Activated gamma-delta T cell (primary cell): ENCODE measurements around the gene LTB4R.
"Not testable (repeated sequence)": the region's sequence is repeated elsewhere in the genome, so short reads cannot be mapped to it uniquely, and the experiment has no call there.

ENCODE experiments used
- DNase-seq: peaks from one replicate; lab custom pipeline; 2025; lab: John Stamatoyannopoulos, UW

The LTB4R gene

DNA sequence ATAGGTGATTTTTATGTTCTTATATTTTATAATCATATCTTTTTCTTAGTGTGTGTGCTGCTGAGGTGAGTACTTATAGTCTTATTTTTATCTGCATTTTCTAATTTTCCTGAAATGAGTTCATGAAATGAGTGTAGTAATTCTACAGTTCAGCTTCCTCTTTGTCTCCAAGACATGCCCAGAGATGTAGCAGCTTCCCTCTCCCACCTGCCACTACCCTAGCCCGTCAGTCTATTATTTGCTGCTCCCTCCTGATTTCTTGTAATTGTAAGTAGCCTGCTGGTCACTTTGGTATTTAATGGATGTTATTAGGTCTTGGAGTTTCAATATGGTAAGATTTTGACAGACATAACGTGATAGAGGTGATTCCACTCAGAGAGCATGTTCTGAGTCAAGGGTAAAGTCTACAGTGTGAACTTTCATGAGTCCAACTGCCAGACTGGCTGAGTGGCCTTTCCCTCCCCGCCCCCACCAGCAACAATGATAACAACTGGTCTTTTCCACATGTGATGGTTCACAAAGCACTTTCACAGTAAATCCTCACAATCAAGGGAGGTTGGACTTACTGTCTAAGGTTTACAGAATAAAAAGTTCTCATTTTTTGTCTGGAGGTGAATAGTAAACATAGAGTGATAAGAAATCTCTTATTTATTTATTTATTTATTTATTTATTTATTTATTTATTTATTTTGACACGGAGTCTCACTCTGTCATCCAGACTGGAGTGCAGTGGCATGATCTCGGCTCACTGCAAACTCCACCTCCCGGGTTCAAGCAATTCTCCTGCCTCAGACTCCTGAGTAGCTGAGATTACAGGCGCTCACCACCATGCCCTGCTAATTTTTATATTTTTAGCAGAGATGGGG lies 32.7 kb downstream of the LTB4R start:
- DNase-seq: no peak

DNA sequence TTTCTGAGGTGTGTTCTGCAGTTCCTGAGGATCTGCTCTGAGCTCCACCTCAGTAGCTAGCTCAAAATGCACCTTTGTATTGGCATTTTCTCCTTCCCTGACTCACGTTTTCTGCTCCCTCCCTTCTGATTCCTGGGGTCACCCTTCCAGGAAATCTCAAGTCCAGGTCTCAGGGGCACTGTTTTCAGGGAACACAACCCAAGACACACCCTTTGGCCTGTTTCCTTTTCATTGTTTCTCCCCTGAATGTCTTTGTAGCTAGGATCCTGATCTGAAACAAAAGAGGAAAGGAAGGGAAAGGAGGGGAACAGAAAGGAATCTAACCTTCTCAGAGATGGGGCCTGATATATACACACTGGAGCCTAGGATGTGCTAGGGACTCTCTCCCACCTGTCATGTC lies 35.8 kb downstream of the LTB4R start:
- DNase-seq: no peak

DNA sequence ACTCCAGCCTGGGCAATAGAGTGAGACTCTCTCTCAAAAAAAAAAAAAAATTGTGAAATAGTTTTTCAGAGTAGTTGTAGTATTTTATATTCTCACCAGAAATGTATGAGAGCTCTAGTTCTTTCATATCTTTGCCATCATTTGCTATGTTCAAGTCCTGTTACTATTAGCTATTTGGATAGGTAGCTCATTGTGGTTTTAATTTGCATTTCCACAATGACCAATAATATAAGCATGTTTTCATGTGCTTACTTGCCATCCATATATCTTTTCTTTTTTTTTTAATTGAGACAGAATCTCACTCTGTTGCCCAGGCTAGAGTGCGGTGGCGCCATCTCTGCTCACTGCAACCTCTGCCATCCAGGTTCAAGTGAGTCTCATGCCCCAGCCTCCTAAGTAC lies 36.9 kb downstream of the LTB4R start:
- DNase-seq: no peak

DNA sequence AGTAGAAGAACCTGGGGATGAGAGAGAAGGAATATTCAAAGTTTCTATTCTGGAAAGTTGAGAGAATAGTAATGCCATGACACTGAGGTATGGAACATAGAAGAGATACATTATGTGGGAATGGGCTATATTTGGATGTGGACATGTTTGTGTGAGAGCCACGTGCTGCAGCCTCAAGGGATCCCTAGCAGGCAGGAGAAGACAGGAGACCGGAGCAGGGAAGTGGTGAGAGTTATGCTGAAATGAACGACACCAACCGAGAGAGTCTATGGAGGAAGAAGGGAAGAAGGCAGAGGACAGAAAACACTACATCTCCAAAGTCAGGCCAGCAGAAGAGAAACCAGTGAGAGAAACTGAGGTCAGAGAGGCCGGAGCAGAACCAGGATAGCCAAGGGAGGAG lies 38.4 kb downstream of the LTB4R start:
- no peak for DNase-seq

DNA sequence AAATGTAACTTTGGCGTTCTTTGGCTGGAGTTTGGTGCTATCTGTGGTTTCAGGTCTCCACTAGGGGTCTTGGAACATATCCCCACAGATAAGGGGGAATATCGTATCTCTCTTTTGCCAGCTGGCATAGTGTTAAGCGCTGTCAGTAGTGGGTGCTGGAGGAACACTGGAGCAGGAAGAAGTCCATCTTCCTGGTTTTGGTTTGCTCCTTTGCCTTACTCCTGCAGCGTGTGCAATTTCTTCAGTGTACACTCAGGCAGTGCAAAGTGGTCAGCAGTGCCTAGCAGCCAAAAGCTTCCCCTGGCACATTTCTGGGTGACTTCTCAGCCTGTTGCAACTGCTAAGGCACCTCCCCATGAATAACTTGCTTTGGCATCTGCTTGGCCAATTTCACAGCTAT lies 40.2 kb downstream of the LTB4R start:
- no peak for DNase-seq

DNA sequence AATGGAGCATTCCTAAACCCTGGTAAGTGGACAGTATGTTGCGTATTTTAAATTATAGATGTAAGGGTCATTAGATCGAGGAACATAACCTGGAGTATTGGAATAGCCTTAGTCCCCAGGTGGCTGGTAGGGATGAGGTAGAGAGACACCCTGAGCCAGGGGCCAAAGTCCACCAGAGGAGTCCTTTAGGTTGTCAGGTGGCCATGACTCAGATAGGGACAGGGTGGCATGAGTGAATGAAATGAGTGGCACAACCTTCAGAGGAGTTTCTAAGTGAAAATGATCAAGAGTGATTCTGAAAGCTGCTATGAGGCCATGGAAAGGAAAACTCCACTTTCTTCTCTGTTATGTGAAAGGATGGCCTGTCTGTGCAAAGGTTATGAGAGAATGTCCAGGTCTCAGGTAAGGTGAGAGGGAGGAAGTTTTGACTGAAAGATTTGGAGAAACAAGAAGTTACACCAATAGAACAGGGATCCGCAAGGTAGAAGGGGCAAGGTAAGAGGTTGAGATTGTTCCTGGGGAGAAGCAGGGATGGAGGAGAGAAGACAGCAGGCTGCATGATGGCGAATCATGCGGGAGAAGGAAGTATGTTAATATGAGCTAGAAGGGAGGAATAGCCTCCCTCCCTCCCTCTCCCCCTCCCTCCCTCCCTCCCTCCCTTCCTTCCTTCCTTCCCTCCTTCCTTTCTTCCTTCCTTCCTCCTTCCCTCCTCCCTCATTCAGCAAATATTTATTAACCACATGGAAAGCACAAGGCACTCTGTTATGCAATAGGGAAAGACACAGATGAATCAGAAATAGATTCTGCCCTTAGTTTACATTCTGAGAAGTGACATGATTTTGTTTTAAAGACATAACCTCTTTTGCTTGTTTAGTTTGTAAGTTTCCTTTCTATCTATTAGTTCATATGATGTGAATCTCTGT lies 42.5 kb downstream of the LTB4R start:
- DNase-seq: no peak

DNA sequence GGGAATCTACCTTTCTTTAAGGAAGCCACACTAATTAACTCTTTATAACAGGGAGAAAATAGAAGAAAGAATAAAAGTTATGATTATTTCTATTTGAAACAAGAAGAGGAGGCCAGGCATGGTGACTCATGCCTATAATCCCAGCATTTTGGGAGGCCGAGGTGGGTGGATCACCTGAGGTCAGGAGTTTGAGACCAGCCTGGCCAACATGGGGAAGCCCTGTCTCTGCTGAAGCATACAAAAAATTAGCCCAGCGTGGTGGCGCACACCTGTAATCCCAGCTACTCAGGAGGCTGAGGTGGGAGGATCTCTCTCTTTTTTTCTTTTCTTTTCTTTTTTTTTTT lies 43.2 kb downstream of the LTB4R start:
- not testable (repeated sequence) for DNase-seq

DNA sequence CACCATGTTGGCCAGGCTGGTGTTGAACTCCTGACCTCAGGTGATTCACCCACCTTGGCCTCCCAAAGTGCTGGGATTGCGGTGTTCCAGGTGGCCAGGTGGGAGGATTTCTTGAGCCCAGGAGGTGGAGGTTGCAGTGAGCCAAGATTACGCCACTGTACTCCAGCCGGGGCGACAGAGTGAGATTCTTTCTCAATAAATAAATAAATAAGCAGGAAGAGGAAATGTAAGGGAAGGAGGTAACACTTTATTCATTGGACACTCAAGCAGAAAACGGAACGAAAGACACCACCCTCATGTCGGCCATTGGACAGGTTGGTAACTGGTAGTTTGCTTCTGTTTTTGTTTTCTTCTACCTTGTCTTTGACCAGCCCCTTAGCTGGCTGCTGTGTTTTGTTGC lies 43.7 kb downstream of the LTB4R start:
- DNase-seq: no peak

DNA sequence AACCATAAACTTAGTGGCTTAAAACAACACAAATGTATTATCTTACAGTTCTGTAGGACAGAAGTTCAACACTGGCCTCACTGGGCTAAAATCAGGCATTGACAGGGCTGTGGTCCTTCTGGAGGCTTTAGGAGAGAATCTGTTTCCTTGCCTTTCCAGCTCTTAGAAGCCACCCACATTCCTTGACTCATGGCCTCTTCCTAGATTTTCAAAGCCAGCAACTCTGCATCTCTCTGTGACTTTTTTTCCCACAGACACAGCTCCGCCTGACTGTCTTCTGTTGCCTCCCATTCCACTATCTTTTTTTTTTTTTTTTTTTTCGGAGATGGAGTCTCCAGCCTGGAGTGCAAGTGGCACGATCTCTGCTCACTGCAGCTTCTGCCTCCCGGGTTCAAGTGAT lies 44.9 kb downstream of the LTB4R start:
- DNase-seq: no peak

DNA sequence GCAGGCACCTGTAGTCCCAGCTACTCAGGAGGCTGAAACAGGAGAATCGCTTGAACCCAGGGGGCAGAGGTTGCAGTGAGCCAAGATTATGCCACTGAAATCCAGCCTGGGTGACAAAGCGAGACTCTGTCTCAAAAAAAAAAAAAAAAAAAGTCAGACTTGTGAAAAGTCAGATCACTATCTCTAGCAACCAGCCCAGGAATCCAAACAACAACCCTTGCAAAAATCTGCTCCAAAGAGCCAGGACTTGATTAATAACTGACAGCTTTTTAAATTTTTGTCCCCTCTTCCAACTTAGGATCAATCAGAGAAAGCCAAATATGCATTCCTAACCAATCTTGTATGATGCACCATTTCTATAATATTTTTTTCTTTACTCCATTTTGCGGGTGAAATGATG lies 49.0 kb downstream of the LTB4R start:
- DNase-seq: no peak

DNA sequence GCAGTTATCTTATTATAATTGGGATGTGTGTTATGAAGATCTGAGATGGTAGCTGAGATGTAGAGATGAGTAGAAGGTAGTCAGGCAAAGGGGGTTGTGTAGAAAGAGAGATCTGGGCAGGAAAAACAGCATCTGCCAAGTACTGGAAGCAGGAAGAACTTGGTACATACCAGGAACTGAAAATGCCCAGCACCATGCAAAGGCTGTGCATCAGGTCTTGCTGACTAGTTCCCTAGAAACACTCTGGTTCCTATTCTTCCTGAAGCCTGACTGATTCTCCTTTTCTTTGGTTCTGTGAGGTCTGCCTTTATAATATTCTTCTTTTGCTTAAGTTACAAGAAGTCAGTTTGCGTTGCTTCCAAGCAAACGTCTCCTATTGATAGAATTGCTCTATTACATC lies 50.0 kb downstream of the LTB4R start:
- DNase-seq: no peak

DNA sequence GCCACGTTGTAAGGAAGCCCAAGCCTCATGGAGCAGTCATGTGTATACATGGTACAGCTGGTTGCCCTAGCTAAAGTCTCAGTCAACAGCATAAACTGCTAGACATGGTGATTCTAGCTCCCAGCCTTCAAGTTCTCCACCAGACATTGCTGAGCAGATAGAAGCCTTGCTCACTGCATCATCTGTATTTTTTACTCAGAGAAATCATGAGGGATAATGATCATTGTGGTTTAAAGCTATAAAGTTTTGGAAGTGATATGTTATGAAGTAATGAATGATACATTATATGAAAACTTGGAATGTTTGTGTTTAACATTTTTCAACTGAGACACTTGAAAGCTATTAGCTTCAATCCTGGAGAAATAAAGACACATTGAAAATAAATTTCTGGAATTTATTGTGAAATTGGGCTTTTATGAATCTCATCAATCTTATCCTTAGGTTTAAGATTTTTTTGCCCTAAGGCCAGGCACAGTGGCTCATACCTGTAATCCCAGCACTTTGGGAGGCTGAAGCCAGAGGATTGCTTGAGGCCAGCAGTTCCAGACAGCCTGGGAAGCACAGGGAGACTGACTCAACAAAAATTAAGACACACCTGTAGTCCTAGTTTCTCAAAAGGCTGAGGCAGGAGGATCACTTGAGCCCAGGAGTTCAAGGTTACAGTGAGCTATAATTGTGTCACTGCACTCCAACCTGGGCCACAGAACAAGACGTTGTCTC lies 51.1 kb downstream of the LTB4R start:
- DNase-seq: no peak

DNA sequence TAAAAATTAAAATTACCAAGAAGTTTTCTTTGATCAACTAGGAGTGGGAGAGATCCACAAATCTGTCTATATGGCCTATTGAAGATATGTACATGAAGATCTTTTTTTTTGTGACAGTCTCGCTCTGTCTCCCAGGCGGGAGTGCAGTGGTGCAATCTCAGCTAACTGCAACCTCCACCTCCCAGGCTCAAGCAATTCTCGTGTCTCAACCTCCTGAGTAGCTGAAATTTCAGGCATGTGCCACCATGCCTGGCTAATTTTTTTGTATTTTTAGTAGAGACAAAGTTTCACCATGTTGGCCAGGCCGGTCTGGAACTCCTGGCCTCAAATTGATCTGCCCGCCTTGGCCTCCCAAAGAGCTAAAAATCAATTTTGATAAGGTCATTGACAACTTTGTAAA lies 52.1 kb downstream of the LTB4R start:
- DNase-seq: no peak

DNA sequence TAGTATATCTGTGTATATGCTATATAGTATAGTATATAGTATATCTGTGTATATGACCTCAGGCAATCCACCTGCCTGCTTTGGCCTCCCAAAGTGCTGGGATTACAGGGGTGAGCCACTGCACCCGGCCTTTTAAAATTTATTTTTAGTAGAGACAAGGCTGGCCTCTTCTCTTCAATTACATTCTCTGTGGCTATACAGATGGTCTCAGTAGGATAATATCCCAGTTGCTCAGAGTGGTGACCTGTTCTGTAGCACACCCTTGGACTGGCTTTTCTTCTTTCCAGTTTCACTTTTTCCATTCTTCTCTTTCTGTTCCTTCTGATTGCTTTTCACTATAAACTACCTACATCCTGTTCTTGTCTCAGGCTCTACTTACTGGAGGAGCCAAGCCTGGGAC lies 53.5 kb downstream of the LTB4R start:
- DNase-seq: no peak

DNA sequence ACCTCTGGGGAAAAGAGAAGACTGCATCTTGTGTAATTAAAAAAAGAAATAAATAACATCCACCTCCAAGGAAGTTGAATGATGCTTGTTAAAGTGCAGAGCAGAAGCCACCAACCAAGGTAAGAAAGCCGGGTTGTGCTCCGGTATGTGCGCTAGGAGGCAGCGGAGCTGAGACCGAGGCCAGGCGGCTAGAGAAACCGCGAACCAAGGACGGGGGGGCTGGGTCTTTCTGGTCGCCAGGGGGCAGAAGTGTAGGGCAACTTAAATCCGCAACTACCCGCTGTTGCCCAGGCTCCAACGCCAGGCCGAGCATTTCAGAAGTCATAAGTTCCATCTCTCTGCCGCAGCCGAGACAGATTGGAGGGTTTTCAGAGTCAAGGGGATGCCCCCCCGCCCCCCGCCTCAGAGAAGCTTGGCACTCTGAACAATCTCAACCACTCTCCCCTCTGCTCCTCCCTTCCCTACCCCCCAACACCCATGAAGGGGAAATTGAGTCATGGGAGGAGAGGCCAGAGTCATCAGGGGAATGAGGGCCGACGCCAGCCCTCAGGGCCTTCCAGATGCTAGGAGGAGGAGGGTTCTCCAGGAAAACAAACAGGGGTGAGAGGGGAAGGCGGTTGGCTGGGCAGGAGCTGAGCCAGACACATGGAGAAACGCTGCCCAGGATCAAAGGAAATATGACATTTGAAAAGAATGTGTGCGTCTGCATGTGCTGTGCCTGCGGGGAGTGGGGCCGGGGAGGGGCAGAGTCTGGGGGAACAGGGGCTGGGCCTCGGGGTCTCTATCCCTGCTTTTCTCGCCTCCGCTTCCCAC lies 54.5 kb downstream of the LTB4R start:
- DNase-seq: no peak

DNA sequence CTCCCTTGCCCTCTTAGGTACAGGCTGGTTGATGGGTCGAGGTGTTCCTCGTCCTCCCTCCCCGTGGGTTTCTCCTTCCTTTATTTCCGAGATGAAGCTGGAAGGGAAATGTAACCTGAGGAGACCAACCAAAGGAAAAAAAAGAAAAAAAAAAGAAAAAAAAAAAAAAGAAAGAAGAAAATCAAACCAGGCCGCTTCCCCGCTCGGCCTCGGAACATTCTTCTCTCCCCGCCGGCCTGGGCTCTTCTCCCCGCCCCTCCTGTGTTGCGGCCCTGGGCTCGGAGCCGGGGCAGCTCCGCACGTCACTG lies 55.1 kb downstream of the LTB4R start:
- no peak for DNase-seq

DNA sequence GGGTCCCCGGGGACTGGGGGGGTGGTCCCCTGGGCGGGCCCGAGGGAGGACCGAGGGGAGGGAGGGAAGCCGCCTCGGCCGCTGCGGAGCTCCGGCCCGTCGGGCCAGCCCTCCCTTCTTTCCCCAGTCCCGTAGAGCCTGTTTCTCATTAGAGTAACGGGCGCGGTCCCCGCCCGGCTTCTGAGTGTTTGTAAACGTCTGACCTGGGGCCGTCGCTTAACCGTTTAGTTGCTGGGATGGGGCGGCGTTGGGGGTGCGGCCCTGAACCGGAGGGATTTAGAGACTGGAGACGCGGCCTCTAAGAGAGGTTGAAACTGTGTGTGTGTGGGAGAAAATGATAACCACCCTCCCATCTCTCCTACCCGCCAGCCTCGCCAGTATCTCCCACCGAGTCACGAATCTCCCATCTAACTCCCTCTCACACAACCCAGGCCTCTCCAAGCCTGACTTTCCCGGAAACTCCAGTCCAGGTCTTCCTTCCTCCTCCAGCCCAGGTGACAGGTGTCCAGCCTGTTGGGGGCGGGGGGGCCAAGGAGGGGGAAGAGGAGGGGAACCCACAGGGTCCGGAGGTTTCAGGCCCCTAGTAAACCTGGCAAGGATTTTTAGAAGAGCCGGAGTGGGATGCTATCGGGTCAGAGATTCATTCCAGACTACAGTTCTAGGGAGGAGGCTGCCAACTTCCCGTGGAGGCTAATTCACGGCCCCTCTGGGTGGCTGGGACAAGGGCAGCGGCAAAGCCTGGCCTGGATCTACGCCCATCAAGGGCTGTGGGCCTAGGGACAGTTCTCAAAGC lies 55.6 kb downstream of the LTB4R start:
- DNase-seq: no peak
